ENCODE results near the gene ANKRD34A.

DNA sequence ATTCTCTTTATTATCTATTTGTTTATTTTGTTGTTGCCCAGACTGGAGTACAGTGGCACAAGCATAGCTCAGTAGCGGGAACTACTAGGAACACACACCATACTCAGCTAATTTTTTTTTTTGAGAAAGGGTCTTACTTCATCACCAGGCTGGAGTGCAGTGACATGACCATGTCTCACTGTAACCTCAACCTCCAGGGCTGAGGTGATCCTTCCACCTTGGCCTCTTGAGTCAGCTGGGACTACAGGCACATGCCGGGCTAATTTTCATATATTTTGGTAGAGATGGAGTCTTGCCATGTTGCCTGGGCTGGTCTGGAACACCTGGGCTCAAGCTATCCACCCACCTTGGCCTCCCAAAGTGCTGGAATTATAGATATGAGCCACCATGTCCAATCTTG is 37.3 kb upstream of the ANKRD34A start:
- TF ChIP-seq, protein P1, sequence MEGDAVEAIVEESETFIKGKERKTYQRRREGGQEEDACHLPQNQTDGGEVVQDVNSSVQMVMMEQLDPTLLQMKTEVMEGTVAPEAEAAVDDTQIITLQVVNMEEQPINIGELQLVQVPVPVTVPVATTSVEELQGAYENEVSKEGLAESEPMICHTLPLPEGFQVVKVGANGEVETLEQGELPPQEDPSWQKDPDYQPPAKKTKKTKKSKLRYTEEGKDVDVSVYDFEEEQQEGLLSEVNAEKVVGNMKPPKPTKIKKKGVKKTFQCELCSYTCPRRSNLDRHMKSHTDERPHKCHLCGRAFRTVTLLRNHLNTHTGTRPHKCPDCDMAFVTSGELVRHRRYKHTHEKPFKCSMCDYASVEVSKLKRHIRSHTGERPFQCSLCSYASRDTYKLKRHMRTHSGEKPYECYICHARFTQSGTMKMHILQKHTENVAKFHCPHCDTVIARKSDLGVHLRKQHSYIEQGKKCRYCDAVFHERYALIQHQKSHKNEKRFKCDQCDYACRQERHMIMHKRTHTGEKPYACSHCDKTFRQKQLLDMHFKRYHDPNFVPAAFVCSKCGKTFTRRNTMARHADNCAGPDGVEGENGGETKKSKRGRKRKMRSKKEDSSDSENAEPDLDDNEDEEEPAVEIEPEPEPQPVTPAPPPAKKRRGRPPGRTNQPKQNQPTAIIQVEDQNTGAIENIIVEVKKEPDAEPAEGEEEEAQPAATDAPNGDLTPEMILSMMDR (IDR thresholded peaks at IDR 0.05): no peak
- no peak for TF ChIP-seq POLR2A (IDR thresholded peaks at IDR 0.05)
- TF ChIP-seq EP300 (IDR thresholded peaks at IDR 0.05): no peak

Measured in ovary (tissue), 3 donors.